ENCODE measurements around the gene FOXM1. TPM values are rescaled to one million over a fixed set of nuclear protein-coding genes. Genes with fewer than 3 reads are reported as not detected.

Gene FOXM1
- total RNA-seq, 1 donor from 2014 or later: 25.4 TPM

DNA sequence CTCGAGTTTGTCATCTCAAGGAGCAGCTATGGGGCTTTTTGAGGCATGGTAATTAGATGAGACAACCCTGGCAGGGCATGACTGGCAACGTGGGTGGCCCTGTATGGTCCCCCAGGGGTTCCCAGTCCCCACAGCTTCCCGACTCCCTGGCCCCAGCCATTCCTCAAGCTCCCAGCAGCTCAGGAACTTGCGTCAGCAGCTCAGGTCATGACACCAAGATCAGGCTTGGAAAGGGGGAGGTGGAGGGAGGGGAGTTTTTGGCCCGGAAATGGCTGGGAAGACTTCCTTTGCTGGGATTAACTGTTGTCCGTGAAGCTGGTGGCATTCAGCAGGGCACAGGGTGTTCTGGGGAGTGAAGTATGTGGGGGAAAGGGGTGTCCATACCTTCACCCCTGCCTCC lies 31.7 kb downstream of the FOXM1 start:
- TF ChIP-seq, protein P1, sequence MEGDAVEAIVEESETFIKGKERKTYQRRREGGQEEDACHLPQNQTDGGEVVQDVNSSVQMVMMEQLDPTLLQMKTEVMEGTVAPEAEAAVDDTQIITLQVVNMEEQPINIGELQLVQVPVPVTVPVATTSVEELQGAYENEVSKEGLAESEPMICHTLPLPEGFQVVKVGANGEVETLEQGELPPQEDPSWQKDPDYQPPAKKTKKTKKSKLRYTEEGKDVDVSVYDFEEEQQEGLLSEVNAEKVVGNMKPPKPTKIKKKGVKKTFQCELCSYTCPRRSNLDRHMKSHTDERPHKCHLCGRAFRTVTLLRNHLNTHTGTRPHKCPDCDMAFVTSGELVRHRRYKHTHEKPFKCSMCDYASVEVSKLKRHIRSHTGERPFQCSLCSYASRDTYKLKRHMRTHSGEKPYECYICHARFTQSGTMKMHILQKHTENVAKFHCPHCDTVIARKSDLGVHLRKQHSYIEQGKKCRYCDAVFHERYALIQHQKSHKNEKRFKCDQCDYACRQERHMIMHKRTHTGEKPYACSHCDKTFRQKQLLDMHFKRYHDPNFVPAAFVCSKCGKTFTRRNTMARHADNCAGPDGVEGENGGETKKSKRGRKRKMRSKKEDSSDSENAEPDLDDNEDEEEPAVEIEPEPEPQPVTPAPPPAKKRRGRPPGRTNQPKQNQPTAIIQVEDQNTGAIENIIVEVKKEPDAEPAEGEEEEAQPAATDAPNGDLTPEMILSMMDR (IDR thresholded peaks at IDR 0.05; ENCODE audit: unreplicated experiment): no peak
- Mint-ChIP-seq H3K36me3 (peaks cover 4% of the 10 kb centered on the region), H3K27me3 (ENCODE audit: low read depth) (no peaks in the 10 kb centered on the region), H3K4me1 (peaks cover 8% of the 10 kb centered on the region), H3K9me3 (no peaks in the 10 kb centered on the region), H3K4me3 (no peak overlapping the region), H3K27ac (no peak overlapping the region)
- DNase-seq (ENCODE audit: low spot score in 2 of 2, unreplicated experiment in 2 of 2): no peak

DNA sequence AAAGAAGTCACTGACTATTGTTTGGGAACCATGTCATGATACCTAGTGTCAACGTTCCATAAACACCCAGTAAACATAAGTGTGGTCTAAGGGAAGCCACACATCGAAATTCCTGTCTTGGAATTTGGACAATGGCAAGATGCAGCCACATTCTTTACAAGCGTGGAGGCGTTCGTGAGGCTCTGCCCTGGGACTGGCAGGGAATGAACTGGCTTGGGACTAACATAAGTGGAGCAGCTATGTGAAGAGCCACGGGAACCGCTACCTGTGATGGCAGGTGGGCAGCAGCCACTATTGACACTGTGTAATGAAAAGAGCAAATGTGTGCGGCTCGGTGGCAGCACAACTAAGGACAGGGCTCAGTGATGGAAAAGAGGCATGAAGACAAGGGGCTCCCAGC lies 32.2 kb downstream of the FOXM1 start:
- Mint-ChIP-seq H3K4me1 (peaks cover 8% of the 10 kb centered on the region), H3K27me3 (ENCODE audit: low read depth) (no peaks in the 10 kb centered on the region), H3K27ac (no peak overlapping the region), H3K4me3 (no peak overlapping the region), H3K9me3 (no peaks in the 10 kb centered on the region), H3K36me3 (peaks cover 4% of the 10 kb centered on the region)
- no peak for DNase-seq (ENCODE audit: low spot score in 2 of 2, unreplicated experiment in 2 of 2)
- TF ChIP-seq, protein P1 (IDR thresholded peaks at IDR 0.05; ENCODE audit: unreplicated experiment): no peak

- TF ChIP-seq, protein P1 (IDR thresholded peaks at IDR 0.05; ENCODE audit: unreplicated experiment): no peak
- H3K36me3 Mint-ChIP-seq: peaks cover 4% of the 10 kb centered on the region
- no peaks in the 10 kb centered on the region for H3K27me3 Mint-ChIP-seq (ENCODE audit: low read depth)
- no peaks in the 10 kb centered on the region for H3K9me3 Mint-ChIP-seq
- no peak overlapping the region for H3K4me3 Mint-ChIP-seq
- DNase-seq (ENCODE audit: low spot score in 2 of 2, unreplicated experiment in 2 of 2): no peak
- H3K4me1 Mint-ChIP-seq: peaks cover 8% of the 10 kb centered on the region
- no peak overlapping the region for H3K27ac Mint-ChIP-seq
Observed at GRCh38 chr12:2842948-2843347, 34.0 kb downstream of the FOXM1 start.

- no peak overlapping the region for H3K4me3 Mint-ChIP-seq
- H3K27me3 Mint-ChIP-seq (ENCODE audit: low read depth): no peaks in the 10 kb centered on the region
- H3K36me3 Mint-ChIP-seq: peaks cover 3% of the 10 kb centered on the region
- TF ChIP-seq, protein P1 (IDR thresholded peaks at IDR 0.05; ENCODE audit: unreplicated experiment): no peak
- H3K27ac Mint-ChIP-seq: no peak overlapping the region
- H3K9me3 Mint-ChIP-seq: no peaks in the 10 kb centered on the region
- no peak for DNase-seq (ENCODE audit: low spot score in 2 of 2, unreplicated experiment in 2 of 2)
- peaks cover 3% of the 10 kb centered on the region for H3K4me1 Mint-ChIP-seq
Observed at GRCh38 chr12:2841056-2841650, 35.8 kb downstream of the FOXM1 start.

- TF ChIP-seq, protein P1 (IDR thresholded peaks at IDR 0.05; ENCODE audit: unreplicated experiment): no peak
Observed at GRCh38 chr12:2836574-2836973, 40.4 kb downstream of the FOXM1 start.

More at GRCh38 chr12:2836574-2836973, 40.4 kb downstream of the FOXM1 start:
- Mint-ChIP-seq H3K4me3 (no peak overlapping the region), H3K27ac (no peak overlapping the region), H3K9me3 (no peaks in the 10 kb centered on the region), H3K4me1 (peaks cover 16% of the 10 kb centered on the region), H3K36me3 (peaks cover 3% of the 10 kb centered on the region), H3K27me3 (ENCODE audit: low read depth) (no peaks in the 10 kb centered on the region)
- no peak for DNase-seq (ENCODE audit: low spot score in 2 of 2, unreplicated experiment in 2 of 2)

All from mesothelial cell of epicardium (in vitro differentiated cells).